ENCODE data around the gene CD37.
"Not testable (repeated sequence)": the region's sequence is repeated elsewhere in the genome, so short reads cannot be mapped to it uniquely, and the experiment has no call there.

Gene CD37, protein sequence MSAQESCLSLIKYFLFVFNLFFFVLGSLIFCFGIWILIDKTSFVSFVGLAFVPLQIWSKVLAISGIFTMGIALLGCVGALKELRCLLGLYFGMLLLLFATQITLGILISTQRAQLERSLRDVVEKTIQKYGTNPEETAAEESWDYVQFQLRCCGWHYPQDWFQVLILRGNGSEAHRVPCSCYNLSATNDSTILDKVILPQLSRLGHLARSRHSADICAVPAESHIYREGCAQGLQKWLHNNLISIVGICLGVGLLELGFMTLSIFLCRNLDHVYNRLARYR

DNA sequence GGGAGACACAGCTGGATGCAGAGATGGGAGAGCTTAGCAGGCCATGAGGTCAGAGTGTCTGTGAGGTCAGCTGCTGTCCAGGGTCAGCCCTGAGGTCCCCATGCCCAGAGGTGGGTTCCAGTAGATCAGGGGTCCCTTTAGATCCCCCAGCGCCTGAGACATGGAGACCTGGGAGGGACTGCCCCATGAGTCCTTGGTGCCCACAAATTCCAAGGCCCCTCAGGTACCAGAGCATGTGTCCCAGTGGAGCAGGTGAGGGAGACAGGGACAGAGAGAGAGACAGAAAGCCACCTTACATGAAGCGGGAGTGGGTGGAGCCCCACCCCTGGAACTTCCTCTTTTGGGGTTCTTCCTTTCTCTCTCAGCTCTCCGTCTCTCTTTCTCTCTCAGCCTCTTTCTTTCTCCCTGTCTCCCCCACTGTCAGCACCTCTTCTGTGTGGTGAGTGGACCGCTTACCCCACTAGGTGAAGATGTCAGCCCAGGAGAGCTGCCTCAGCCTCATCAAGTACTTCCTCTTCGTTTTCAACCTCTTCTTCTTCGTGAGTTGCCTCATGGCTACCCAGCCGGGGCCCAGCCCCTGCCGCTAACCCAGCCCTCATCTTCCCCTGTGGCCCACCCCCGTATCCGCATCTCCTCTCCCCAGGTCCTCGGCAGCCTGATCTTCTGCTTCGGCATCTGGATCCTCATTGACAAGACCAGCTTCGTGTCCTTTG is at the start of gene CD37:
CD37 (plus strand) TSS at position 336 of the 713 bp plus-strand sequence; CDS start at position 471, 135 bp downstream.
- no peak for DNase-seq

DNA sequence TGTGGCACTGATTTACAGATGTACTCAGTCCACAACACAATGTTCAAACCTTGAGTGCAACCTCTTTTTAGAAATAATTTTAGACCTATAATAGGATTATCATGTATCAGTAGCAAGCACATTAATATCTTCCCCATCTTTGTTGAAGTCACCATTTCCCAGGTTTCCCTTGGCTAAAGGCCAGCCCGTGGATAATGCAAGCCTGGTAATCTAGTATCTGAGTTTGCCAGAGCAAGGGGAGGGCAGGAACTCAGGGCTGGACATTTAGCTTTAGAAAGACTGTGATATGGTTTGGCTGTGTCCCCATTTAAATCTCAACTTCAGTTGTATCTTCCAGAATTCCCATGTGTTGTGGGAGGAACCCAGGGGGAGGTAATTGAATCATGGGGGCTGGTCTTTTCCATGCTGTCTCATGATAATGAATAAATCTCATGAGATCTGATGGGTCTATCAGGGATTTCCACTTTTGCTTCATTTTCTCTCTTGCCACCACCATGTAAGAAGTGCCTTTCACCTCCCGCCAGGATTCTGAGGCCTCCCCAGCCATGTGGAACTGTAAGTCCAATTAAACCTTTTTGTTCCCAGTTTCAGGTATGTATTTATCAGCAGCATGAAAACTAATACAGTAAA is 48.0 kb upstream of the CD37 start:
- DNase-seq: no peak

DNA sequence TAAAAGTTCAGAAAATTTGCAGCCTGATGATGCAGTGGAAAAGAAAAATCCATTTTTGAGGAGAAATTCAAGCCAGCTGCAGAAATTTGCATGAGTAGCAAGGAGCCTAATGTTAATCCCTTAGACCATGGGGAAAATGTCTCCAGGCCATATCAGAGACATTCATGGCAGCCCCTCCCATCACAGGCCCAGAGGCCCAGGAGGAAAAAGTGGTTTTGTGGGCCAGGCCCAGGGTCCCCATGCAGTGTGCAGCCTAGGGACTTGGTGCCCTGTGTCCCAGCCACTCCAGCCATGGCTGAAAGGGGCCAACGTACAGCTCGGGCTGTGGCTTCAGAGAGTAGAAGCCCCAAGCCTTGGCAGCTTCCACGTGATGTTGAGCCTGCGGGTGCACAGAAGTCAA is 47.0 kb upstream of the CD37 start:
- DNase-seq: not testable (repeated sequence)

DNA sequence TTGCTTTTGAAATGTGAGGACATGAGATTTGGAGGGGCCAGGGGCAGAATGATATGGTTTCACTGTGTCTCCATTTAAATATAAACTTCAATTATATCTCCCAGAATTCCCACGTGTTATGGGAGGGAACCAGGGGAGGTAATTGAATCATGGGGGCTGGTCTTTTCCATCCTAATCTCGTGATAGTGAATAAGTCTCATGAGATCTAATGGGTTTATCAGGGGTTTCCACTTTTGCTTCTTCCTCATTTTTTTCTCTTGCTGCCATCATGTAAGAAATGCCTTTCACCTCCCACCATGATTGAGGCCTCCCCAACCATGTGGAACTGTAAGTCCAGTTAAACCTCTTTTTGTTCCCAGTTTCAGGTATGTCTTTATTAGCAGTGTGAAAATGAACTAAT is 45.9 kb upstream of the CD37 start:
- not testable (repeated sequence) for DNase-seq

DNA sequence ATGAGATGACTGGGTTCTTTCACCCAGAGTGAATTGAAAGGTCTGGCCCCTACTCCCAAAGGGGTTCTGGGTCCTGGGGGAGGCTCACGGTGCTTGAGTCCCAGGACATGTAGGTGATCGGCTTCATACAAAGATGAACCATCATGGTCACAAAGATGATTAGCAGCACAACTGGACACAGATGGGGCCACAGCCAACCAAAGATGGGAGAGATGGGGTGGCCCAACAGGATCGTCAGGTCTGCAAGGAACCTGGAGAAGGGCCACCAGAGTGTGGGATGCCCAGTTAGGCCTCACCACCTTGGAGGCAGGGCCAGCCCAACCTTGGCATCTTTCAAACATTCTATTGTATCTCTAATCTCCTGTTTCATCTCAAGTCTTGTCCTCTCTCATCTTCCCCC is 44.7 kb upstream of the CD37 start:
- no peak for DNase-seq

DNA sequence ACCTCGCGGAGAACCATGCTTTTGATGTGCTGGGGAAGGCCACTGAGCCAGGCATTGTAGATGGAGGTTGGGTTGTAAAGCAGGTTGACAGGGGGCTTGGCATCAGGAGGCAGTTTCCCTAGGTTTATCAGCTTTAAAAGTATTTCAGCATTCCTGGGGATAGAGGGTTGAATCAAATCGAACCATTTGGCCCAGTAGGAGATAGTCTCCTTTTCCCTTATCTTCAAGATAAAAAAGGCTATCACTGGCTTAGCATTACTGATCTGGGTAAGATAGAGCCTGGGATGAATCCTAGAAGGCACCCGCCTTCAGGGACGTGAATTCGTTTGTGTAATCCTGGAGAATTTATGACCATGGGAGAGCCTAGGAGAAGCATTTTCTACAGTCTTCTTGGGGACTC is 40.8 kb upstream of the CD37 start:
- no peak for DNase-seq

DNA sequence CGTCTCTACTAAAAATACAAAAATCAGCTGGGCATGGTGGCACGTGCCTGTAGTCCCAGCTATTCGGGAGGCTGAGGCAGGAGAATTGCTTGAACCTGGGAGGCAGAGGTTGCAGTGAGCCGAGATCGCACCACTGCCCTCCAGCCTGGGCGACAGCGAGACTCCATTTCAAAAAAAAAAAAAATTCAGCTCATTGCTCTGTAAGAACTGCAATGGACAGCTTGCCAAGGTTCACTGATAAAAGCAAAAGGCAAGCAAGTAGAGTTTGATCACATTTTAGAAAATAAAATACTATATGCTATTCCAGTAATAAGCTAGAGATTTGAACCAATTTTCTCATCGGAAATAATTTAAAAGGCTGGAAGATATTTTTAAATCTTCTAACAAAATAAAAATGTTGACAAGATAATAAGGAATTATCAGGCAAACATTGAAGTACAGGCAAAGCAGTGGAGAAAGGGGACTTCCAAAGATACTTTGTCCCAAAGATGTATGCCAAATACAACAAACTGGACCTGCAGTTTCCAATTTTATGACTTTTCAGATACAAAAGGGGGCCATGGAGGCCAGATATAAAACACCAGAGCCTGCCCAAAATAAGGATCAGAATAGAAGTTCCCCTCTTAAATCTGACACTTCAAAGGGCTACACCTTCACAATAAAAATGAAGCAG is 39.9 kb upstream of the CD37 start:
- no peak for DNase-seq

DNA sequence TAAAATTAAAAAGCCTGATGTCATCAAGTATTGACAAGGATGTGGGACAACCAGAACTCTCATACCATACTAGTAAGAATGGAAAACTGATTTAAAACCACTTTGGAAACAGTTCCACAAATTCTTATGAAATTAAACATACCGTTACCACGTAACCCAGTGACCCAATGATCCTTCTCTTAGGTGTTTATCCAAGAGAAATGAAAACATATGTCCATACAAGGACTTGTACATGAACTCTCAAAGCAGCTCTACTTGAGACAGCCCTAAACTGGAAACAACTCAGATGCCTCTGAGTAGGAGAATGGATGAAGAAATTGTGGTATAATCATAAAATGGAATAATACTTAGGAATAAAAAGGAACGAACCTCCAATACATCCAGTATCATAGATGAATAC is 37.8 kb upstream of the CD37 start:
- no peak for DNase-seq

DNA sequence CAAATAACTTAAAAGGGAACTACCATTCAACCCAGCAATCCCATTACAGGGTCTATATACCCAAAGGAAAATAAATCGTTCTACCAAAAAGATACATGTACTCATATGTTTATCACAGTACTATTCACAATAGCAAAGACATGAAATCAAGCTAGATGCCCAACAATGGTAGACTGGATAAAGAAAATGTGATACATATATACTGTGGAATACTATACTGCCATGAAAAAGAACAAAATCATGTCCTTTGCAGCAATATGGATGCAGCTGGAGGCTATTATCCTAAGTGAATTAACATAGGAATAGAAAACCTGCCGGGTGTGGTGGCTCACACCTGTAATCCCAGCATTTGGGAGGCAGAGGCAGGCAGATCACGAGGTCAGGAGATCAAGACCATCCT is 36.6 kb upstream of the CD37 start:
- not testable (repeated sequence) for DNase-seq

DNA sequence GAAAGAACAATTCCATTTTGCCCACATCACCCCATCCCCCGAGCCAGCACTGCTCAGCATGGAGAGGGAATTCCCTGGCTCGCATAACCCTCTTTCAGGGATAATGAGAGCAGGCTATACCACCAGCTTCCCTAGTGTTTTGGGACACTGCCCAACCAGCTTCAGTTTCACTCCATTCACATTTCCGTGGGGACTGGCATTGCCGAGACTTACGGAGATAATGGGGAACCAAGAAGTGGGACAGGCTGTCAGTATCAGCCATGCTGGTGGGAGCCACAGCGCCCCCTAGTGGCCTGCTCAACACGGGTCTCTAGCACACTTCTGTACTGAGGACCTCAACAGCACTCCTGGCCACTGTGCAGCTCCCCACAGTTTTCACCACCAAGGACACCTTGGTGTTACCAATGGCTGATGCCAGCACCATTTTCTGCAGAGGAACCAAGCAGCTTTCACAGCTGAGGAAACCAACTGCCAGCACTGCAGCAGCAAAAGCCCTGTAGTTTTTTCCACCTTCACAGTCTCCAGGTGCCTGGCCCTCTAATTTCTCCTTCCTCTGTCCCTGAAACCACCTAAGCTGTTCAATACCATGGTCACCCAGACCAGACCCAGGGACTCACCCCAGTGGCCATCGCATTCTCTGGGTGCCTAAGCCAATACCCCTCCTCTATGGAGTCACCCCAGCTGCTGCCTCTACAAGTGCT is 33.9 kb upstream of the CD37 start:
- DNase-seq: peak; percentile 25

DNA sequence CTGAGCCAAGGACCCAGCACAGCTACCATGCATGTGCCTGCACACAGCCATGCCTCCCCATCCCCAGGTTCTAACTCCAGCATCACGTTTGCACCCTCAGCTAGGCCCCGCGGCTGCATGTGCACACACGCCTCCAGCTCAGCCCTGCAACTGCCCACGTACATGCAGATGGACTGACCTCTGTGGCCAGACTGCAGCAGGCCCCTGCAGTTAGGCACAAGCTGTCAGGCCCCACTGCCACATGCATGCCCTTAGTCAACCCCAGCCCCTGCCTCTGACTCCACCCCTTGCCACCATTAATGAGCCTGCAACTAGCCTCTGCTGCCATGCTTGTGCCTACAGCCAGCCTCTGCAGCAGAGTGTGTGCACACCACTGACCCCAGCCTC is 33.3 kb upstream of the CD37 start:
- DNase-seq: no peak

DNA sequence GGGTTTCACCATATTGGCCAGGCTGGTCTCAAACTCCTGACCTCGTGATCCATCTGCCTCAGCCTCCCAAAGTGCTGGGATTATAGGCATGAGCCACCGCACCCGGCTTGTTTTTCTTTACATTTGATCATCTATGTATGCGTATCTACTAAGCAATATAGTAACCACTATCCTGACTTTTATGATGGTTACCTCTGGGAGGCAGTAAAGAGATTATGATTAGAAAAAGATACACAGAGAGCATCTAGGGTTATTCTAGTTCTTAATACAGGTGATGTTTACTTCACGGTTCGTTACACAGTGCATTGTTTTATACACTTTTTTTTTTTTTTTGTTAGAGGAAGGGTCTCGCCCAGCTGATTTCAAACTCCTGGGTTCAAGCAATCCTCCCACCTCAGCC is 28.5 kb upstream of the CD37 start:
- DNase-seq: not testable (repeated sequence)

DNA sequence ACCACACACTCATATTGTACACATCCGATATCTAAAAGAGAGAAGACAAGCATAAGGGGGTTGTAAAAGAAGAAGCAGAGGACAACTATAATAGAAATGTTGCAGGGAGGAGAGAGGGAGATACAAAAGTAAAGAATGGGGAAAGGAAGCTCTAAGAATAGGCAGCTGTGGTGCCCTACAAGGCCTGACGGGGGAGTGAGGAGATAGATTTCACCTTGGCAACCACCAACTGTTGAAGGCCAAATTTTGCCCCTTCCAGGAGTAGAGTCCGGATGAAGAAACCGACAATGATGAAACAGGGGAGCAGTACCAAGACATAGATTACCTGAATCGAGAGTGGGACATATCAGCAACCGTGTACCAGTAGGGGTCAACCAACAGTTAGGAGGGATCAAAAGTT is 26.1 kb upstream of the CD37 start:
- DNase-seq: no peak

DNA sequence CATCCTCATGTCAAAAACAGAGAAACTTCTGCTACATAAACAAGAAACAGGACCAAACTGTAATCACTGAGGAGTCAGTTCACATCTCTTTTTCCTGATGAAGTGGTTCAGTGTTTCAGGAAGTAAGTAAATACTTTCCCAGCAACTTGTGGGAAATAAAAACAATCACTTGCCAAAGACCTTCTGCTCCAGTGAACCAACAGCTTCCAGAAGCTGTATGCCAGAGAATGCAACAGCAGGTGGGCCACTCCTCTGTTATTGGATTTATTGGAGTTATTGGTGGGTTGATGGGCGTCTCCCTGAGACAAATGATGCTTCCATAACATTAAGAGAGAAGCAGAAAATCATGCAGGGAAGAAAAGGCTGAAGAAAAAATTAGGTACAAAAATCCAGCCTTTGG is 20.1 kb upstream of the CD37 start:
- DNase-seq: no peak

DNA sequence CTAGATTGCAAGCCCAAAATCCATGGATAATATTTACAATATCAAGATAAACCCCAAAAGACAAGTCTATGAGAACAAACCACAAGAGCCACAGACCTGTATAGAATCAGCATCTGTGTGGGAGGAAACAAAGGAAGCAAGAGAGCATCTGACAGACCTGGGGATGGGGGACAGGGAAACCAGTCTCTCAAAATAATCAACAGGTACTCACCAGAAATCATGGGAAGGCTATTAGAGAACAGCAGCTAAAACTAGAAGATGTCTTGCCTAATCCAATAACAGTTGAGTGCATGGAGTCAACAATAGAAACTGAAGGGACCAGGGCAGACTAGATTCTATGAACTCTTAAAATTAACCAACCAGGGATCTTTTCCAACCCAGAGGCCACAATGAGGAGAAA is 18.9 kb upstream of the CD37 start:
- DNase-seq: no peak

DNA sequence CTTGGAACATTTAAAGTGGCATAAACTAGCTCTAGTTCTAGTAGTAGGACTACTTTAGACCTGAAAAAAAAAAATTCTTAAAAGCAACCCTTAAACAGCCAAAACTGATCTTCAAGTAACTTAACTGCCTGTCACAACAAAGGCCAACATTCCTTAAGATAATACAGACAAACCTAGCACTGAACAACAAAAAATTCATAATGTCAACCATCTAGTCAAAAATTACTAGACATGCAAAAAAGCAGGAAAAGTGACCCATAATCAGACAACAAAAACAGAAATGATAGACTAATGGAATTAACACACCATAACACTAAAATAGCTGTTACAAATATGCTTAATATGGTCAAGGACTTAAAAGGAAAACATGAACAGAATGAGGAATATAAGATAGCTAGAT is 16.9 kb upstream of the CD37 start:
- DNase-seq: no peak

DNA sequence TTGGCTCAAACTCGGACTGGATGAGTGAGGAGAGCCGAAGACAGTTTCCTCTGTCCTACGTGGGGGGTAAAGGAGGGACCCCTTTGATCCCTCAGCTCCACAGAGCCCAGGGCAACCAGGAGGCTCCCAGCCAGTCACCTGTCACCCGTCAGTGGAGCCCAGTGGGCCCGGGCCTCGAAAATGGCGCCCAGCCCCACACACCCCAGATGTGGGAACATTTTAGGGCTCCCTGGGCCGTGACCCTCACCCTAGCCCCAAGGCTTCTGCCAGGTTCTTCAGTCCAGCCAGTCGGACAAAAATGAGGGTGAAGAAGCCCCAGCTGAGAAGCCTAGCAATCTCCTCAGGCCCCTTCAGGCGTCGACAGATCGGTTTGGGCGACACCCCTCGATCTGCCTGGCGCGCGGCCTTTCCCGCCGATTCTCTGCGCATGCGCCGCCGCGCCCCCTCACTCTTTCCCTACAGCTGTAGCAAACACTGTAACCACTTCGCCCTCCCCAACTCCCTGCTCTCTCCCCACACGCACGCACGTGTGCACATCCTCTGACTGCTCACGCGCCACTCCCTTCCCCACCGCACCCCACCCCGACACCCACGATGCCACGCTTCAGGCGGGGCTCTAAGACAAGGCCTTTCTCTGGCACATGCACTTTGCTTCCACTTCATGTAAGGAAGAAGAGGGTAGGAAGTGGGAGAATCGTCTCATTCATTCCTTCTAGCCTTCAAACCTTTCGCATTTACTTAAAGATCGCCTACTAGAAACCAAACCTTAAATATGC is 10.2 kb upstream of the CD37 start, which contains the start of gene SLC6A16:
SLC6A16 (minus strand) TSS at position 391 of the 776 bp plus-strand sequence. CDS start 13,844 bp downstream, outside the sequence.
- no peak for DNase-seq

DNA sequence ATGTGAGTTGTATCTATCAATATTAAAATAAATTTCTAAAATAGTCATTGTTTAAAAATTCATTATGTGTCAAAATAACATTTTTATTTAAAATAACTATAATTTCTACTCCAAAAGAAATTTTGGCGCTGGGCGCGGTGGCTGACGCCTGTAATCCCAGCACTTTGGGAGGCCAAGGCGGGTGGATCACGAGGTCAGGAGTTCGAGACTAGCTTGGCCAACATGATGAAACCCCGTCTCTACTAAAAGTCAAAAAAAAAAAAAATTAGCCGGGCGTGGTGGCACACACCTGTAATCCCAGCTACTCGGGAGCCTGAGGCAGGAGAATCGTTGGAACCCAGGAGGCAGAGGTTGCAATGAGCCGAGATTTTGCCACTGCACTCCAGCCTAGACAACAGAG is 9.4 kb upstream of the CD37 start:
- not testable (repeated sequence) for DNase-seq

DNA sequence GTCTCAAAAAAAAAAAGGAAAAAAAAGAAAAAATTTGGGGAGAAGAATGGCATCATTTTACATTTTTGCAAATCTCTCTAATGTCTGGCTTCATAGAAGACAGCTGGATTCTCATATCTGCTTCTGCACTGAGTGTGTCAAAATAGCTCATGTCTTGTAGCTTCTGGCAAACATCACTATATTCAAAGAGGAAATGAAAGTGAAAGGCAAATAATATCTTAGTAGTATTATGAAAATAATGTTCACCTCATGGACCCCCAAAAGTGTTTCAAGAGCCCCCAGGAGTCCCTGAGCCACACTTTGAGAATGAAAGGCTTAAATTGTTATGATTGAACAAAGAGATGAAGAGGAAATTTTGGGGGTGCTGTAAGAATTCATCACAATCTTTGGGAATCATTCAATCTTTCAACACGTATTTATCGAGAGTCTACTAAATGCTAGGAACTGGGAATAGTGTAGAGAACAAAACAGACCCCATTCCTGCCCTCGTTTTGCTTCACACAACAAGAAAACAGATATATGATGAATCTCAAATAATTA is 9.0 kb upstream of the CD37 start:
- no peak for DNase-seq

DNA sequence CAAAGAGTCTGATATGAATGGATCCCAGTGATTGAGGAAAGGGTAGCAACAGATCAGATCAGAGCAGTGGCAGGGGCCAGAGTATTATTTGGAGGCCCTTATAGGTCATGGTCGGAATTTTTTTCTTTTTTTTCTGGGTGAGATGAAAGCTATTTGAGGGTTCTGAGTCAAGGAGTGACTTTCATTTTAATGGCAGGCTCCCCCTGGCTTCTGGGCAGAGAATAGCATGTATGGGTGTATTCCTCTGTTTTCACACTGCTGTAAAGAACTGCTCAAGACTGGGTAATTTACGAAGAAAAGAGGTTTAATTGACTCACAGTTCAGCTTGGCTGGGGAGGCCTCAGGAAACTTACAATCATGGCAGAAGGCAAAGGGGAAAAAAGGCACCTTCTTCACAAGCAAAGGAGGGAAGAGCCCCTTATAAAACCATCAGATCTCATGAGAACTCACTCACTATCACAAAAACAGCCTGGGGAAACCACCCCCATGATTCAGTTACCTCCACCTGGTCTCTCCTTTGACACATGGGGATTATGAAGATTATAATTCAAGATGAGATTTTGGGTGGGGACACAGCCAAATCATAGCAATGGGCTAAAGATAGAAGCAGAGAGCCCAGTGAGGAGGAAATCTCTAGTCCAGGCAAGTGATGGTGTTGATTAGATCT is 7.2 kb upstream of the CD37 start:
- DNase-seq: no peak

DNA sequence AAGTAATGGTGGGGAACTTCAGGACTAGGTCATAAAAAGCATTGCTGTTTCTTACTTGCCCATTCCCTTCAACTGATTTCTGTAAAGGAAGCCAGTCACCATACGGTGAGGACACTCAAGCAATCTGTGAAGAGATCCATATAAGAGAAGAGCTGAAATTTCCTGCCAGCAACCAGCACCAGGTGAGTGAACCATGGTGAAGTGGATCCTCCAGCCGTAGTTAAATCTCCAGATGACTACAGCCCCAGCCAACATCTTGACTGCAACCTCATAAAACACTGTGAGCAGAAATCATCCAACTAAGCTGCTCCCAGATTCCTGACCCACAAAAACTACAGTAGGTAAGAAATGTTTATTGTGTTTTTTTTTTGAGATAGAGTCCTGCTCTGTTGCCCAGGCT is 6.5 kb upstream of the CD37 start:
- DNase-seq: no peak

All from NCI-H1092 (cell line).